HEK293 (cell line): Measurements from ENCODE around the gene BMPR1A.
A peak's percentile ranks its signal among the peaks of the same experiment; 100 is the strongest.

Experiments used
- IKZF3 ChIP-seq: fragments of 450-650 bp; IDR thresholded peaks from 2 replicates; pipeline ENCODE4 v1.5.0; 2018; ENCODE audit warnings: missing biosample characterization, mild to moderate bottlenecking, missing genetic modification characterization, moderate library complexity
- KLF1 ChIP-seq: fragments of 450-650 bp; formaldehyde crosslinking; IDR thresholded peaks from 2 replicates; pipeline ENCODE4 v1.5.1; 2016; ENCODE audit warnings: missing biosample characterization, missing genetic modification characterization
- KLF9 ChIP-seq: fragments of 450-650 bp; formaldehyde crosslinking; IDR thresholded peaks from 2 replicates; pipeline ENCODE4 v1.5.1; 2016; ENCODE audit warnings: missing biosample characterization, missing genetic modification characterization, low read depth
- OSR2 ChIP-seq: fragments of 450-650 bp; formaldehyde crosslinking; IDR thresholded peaks from 2 replicates; pipeline ENCODE4 v1.5.1; 2016; ENCODE audit warnings: missing biosample characterization, missing genetic modification characterization
- SP3 ChIP-seq: fragments of 450-650 bp; formaldehyde crosslinking; IDR thresholded peaks from 2 replicates; pipeline ENCODE4 v1.5.1; 2016; ENCODE audit warnings: missing biosample characterization, missing genetic modification characterization
- YY2 ChIP-seq: fragments of 450-650 bp; formaldehyde crosslinking; IDR thresholded peaks from 2 replicates; pipeline ENCODE4 v1.5.1; 2016; ENCODE audit warnings: missing biosample characterization, missing genetic modification characterization
- ZBTB20 ChIP-seq: fragments of 450-650 bp; formaldehyde crosslinking; IDR thresholded peaks from 2 replicates; pipeline ENCODE4 v1.5.1; 2016; ENCODE audit warnings: missing biosample characterization, missing genetic modification characterization
- ZBTB48 ChIP-seq: fragments of 450-650 bp; formaldehyde crosslinking; IDR thresholded peaks from 2 replicates; pipeline ENCODE4 v1.5.1; 2016; ENCODE audit warnings: missing biosample characterization, missing genetic modification characterization
- ZNF121 ChIP-seq: fragments of 450-650 bp; formaldehyde crosslinking; IDR thresholded peaks from 2 replicates; pipeline ENCODE4 v1.5.1; 2016; ENCODE audit warnings: missing biosample characterization, missing genetic modification characterization
- ZNF132 ChIP-seq: fragments of 450-650 bp; formaldehyde crosslinking; IDR thresholded peaks from 2 replicates; pipeline ENCODE4 v1.5.1; 2017; ENCODE audit warnings: missing biosample characterization, missing genetic modification characterization, borderline replicate concordance
- ZNF138 ChIP-seq: fragments of 450-650 bp; formaldehyde crosslinking; IDR thresholded peaks from 2 replicates; pipeline ENCODE4 v1.5.1; 2016; ENCODE audit warnings: missing biosample characterization, missing genetic modification characterization, borderline replicate concordance
- ZNF394 ChIP-seq: fragments of 450-650 bp; formaldehyde crosslinking; IDR thresholded peaks from 2 replicates; pipeline ENCODE4 v1.5.1; 2016; ENCODE audit warnings: missing biosample characterization, missing genetic modification characterization, mild to moderate bottlenecking, moderate library complexity, borderline replicate concordance
- ZNF521 ChIP-seq: fragments of 450-650 bp; formaldehyde crosslinking; IDR thresholded peaks from 2 replicates; pipeline ENCODE4 v1.5.1; 2017; ENCODE audit warnings: missing biosample characterization, mild to moderate bottlenecking, missing genetic modification characterization
- ZNF555 ChIP-seq: fragments of 450-650 bp; formaldehyde crosslinking; conservative IDR thresholded peaks from 2 replicates; pipeline ENCODE4 v1.5.1; 2017; ENCODE audit warnings: missing biosample characterization, mild to moderate bottlenecking, missing genetic modification characterization, inconsistent platforms
- ZNF654 ChIP-seq: fragments of 450-650 bp; formaldehyde crosslinking; IDR thresholded peaks from 2 replicates; pipeline ENCODE4 v1.5.1; 2016; ENCODE audit warnings: low read depth, missing biosample characterization, missing genetic modification characterization
- ZNF660 ChIP-seq: fragments of 450-650 bp; IDR thresholded peaks from 2 replicates; pipeline ENCODE4 v1.5.1; 2018; ENCODE audit warnings: missing biosample characterization, mild to moderate bottlenecking, missing genetic modification characterization
- ZNF670 ChIP-seq: fragments of 450-650 bp; formaldehyde crosslinking; IDR thresholded peaks from 2 replicates; pipeline ENCODE4 v1.5.1; 2016; ENCODE audit warnings: missing biosample characterization, missing genetic modification characterization, low read depth
- ZNF747 ChIP-seq: fragments of 450-650 bp; formaldehyde crosslinking; IDR thresholded peaks from 2 replicates; pipeline ENCODE4 v1.5.1; 2016; ENCODE audit warnings: missing biosample characterization, missing genetic modification characterization
- ZNF837 ChIP-seq: fragments of 450-650 bp; formaldehyde crosslinking; IDR thresholded peaks from 2 replicates; pipeline ENCODE4 v1.5.1; 2016; ENCODE audit warnings: missing biosample characterization, missing genetic modification characterization
- TF ChIP-seq, protein P1 (sequence below): fragments of 450-650 bp; formaldehyde crosslinking; IDR thresholded peaks from 2 replicates; pipeline ENCODE4 v1.5.1; 2016; ENCODE audit warnings: missing biosample characterization, missing genetic modification characterization
- TF ChIP-seq, protein P2 (sequence below): fragments of 450-650 bp; formaldehyde crosslinking; IDR thresholded peaks from 2 replicates; pipeline ENCODE4 v1.5.1; 2016; ENCODE audit warnings: missing biosample characterization, missing genetic modification characterization
- TF ChIP-seq, protein P3 (sequence below): fragments of 450-650 bp; formaldehyde crosslinking; IDR thresholded peaks from 2 replicates; pipeline ENCODE4 v1.5.1; 2016; ENCODE audit warnings: missing biosample characterization, missing genetic modification characterization, borderline replicate concordance
- TF ChIP-seq, protein P4 (sequence below): fragments of 450-650 bp; formaldehyde crosslinking; IDR thresholded peaks from 2 replicates; pipeline ENCODE4 v1.5.1; 2016; ENCODE audit warnings: missing biosample characterization, missing genetic modification characterization
- TF ChIP-seq, protein P5 (sequence below): fragments of 450-650 bp; formaldehyde crosslinking; IDR thresholded peaks from 2 replicates; pipeline ENCODE4 v1.5.1; 2016; ENCODE audit warnings: missing biosample characterization, missing genetic modification characterization, low read depth
- TF ChIP-seq, protein P6 (sequence below): fragments of 450-650 bp; formaldehyde crosslinking; IDR thresholded peaks from 2 replicates; pipeline ENCODE4 v1.5.1; 2016; ENCODE audit warnings: missing biosample characterization, missing genetic modification characterization
- TF ChIP-seq, protein P7 (sequence below): fragments of 450-650 bp; formaldehyde crosslinking; IDR thresholded peaks from 2 replicates; pipeline ENCODE4 v1.5.1; 2017; ENCODE audit warnings: missing biosample characterization, missing genetic modification characterization

BMPR1A gene

DNA sequence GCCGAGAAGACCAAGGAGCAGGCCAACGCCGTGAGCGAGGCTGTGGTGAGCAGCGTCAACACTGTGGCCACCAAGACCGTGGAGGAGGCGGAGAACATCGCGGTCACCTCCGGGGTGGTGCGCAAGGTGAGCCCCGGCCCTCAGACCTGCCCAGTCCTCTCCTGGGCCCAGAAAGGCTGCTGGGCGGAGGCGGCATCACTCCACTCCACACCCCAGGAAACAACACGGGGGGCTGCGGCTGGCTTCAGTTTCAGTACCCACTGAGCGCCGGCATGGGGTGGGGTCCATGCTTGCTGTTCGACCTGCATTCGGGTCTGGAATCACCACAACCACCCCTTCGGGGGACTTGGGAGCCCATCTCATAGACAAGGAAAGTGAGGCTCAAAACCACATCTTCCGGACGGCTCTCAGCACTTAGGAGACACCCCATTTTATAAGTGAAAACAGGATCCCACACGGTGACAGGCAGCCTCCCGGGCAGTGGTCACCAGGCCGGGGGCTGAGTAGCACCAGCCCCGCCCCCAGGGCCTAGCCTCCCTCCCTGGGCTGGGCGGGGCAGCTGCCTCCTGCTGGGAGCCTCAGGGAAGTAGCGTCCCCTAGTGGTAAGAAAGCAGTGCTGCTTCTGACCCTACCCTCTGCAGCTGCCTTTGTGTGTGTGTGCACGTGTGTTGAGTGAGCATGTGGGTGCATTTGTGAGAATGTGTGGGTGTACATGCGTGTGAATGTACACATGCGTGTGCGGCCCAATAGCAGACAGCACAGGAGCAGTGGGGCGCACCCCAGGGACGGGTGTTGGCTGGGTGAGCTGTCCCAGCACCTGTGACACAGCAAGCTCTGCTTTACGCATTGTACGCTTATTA, 203.8 kb downstream of the BMPR1A start (continued):
- TF ChIP-seq ZNF121 (tag by site-specific recombination) (no peak), ZNF660 (tag by site-specific recombination) (no peak), ZNF132 (tag by site-specific recombination) (no peak), ZNF747 (tag by site-specific recombination) (no peak), SP3 (tag by site-specific recombination) (peak; percentile 67), OSR2 (tag by site-specific recombination) (no peak), ZNF394 (no peak), KLF9 (tag by site-specific recombination) (peak; percentile 90), ZNF138 (tag by site-specific recombination) (no peak), ZBTB20 (tag by site-specific recombination) (no peak), IKZF3 (tag by site-specific recombination) (no peak), ZNF555 (tag by site-specific recombination) (no peak), ZNF521 (tag by site-specific recombination) (no peak), KLF1 (tag by site-specific recombination) (peak; percentile 90), ZNF837 (no peak), ZNF654 (peak; percentile 79), YY2 (tag by site-specific recombination) (no peak), ZNF670 (no peak), ZBTB48 (tag by site-specific recombination) (no peak)
- TF ChIP-seq, protein P1, sequence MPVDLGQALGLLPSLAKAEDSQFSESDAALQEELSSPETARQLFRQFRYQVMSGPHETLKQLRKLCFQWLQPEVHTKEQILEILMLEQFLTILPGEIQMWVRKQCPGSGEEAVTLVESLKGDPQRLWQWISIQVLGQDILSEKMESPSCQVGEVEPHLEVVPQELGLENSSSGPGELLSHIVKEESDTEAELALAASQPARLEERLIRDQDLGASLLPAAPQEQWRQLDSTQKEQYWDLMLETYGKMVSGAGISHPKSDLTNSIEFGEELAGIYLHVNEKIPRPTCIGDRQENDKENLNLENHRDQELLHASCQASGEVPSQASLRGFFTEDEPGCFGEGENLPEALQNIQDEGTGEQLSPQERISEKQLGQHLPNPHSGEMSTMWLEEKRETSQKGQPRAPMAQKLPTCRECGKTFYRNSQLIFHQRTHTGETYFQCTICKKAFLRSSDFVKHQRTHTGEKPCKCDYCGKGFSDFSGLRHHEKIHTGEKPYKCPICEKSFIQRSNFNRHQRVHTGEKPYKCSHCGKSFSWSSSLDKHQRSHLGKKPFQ (tag by site-specific recombination), result no peak
- TF ChIP-seq, protein P2, sequence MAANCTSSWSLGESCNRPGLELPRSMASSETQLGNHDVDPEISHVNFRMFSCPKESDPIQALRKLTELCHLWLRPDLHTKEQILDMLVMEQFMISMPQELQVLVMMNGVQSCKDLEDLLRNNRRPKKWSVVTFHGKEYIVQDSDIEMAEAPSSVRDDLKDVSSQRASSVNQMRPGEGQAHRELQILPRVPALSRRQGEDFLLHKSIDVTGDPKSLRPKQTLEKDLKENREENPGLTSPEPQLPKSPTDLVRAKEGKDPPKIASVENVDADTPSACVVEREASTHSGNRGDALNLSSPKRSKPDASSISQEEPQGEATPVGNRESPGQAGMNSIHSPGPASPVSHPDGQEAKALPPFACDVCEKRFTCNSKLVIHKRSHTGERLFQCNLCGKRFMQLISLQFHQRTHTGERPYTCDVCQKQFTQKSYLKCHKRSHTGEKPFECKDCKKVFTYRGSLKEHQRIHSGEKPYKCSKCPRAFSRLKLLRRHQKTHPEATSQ, result no peak
- TF ChIP-seq, protein P3, sequence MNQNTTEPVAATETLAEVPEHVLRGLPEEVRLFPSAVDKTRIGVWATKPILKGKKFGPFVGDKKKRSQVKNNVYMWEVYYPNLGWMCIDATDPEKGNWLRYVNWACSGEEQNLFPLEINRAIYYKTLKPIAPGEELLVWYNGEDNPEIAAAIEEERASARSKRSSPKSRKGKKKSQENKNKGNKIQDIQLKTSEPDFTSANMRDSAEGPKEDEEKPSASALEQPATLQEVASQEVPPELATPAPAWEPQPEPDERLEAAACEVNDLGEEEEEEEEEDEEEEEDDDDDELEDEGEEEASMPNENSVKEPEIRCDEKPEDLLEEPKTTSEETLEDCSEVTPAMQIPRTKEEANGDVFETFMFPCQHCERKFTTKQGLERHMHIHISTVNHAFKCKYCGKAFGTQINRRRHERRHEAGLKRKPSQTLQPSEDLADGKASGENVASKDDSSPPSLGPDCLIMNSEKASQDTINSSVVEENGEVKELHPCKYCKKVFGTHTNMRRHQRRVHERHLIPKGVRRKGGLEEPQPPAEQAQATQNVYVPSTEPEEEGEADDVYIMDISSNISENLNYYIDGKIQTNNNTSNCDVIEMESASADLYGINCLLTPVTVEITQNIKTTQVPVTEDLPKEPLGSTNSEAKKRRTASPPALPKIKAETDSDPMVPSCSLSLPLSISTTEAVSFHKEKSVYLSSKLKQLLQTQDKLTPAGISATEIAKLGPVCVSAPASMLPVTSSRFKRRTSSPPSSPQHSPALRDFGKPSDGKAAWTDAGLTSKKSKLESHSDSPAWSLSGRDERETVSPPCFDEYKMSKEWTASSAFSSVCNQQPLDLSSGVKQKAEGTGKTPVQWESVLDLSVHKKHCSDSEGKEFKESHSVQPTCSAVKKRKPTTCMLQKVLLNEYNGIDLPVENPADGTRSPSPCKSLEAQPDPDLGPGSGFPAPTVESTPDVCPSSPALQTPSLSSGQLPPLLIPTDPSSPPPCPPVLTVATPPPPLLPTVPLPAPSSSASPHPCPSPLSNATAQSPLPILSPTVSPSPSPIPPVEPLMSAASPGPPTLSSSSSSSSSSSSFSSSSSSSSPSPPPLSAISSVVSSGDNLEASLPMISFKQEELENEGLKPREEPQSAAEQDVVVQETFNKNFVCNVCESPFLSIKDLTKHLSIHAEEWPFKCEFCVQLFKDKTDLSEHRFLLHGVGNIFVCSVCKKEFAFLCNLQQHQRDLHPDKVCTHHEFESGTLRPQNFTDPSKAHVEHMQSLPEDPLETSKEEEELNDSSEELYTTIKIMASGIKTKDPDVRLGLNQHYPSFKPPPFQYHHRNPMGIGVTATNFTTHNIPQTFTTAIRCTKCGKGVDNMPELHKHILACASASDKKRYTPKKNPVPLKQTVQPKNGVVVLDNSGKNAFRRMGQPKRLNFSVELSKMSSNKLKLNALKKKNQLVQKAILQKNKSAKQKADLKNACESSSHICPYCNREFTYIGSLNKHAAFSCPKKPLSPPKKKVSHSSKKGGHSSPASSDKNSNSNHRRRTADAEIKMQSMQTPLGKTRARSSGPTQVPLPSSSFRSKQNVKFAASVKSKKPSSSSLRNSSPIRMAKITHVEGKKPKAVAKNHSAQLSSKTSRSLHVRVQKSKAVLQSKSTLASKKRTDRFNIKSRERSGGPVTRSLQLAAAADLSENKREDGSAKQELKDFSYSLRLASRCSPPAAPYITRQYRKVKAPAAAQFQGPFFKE, result no peak
- TF ChIP-seq, protein P4, sequence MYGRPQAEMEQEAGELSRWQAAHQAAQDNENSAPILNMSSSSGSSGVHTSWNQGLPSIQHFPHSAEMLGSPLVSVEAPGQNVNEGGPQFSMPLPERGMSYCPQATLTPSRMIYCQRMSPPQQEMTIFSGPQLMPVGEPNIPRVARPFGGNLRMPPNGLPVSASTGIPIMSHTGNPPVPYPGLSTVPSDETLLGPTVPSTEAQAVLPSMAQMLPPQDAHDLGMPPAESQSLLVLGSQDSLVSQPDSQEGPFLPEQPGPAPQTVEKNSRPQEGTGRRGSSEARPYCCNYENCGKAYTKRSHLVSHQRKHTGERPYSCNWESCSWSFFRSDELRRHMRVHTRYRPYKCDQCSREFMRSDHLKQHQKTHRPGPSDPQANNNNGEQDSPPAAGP (tag by site-specific recombination), result peak; percentile 83
- TF ChIP-seq, protein P5, sequence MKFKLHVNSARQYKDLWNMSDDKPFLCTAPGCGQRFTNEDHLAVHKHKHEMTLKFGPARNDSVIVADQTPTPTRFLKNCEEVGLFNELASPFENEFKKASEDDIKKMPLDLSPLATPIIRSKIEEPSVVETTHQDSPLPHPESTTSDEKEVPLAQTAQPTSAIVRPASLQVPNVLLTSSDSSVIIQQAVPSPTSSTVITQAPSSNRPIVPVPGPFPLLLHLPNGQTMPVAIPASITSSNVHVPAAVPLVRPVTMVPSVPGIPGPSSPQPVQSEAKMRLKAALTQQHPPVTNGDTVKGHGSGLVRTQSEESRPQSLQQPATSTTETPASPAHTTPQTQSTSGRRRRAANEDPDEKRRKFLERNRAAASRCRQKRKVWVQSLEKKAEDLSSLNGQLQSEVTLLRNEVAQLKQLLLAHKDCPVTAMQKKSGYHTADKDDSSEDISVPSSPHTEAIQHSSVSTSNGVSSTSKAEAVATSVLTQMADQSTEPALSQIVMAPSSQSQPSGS (tag by site-specific recombination), result no peak
- TF ChIP-seq, protein P6, sequence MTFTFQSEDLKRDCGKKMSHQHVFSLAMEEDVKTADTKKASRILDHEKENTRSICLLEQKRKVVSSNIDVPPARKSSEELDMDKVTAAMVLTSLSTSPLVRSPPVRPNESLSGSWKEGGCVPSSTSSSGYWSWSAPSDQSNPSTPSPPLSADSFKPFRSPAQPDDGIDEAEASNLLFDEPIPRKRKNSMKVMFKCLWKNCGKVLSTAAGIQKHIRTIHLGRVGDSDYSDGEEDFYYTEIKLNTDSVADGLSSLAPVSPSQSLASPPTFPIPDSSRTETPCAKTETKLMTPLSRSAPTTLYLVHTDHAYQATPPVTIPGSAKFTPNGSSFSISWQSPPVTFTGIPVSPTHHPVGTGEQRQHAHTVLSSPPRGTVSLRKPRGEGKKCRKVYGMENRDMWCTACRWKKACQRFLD (tag by site-specific recombination), result no peak
- TF ChIP-seq, protein P7, sequence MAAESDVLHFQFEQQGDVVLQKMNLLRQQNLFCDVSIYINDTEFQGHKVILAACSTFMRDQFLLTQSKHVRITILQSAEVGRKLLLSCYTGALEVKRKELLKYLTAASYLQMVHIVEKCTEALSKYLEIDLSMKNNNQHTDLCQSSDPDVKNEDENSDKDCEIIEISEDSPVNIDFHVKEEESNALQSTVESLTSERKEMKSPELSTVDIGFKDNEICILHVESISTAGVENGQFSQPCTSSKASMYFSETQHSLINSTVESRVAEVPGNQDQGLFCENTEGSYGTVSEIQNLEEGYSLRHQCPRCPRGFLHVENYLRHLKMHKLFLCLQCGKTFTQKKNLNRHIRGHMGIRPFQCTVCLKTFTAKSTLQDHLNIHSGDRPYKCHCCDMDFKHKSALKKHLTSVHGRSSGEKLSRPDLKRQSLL, result no peak
